Stromal cell of bone marrow (primary cell): ENCODE results near the gene FAAP100.
A peak's percentile ranks its signal among the peaks of the same experiment; 100 is the strongest.

ENCODE experiments used
- DNase-seq: peaks from one replicate; pipeline ENCODE4 v3.0.0-alpha.2; 2012; ENCODE audit warnings: low read depth

The FAAP100 gene

GRCh38 chr17:81577278-81578000, 25.3 kb upstream of the FAAP100 start:
- DNase-seq, result no peak

- DNase-seq, result peak; percentile 61
Observed at GRCh38 chr17:81576621-81577277, 24.6 kb upstream of the FAAP100 start.

GRCh38 chr17:81575836-81576235, 23.7 kb upstream of the FAAP100 start:
- no peak for DNase-seq

GRCh38 chr17:81574643-81574956, 22.4 kb upstream of the FAAP100 start:
- DNase-seq, result no peak

DNA sequence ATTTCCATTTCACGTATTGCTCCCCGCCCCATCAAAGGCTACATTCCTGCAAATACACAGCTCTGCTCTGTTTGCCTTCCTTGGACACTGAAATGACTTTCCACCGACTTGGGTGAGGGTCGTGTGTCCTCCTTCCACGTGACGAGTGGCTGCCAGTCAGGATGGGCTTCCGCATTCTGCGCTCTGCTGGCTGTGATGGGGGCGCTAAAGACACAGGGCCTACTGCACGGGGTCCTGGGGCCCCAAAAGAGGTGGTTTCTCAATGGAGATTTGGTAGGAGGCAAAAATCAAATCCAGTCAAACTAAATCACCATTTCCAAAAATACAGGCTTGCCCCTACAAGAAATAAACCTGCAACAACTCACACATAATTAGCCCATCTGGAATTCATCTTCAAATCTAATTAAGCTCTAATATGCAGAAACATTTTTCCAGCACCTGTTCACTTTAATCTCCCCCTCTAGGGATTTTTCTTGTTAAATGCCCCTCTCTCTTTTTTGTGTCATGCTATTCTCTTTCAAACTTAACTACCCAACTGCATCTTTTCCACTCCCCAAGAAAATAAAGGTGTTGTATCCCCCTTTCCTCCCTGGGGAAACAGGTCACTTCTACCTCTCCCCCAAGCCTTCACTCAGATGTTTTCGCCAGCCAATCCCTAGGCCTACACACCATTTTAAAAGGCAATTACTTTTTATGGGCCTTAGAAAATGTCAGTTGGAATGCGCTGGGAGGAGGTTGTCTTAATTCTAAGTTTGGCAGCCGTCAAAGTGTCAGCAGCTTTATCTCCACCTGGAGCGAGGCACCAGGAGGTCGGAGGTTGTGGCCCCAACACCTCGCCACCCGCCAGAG, 21.9 kb upstream of the FAAP100 start:
- DNase-seq, result no peak

- DNase-seq, result no peak
Observed at GRCh38 chr17:81572563-81573168, 20.5 kb upstream of the FAAP100 start.

- DNase-seq, result no peak
Observed at GRCh38 chr17:81570964-81571363, 18.8 kb upstream of the FAAP100 start.

DNA sequence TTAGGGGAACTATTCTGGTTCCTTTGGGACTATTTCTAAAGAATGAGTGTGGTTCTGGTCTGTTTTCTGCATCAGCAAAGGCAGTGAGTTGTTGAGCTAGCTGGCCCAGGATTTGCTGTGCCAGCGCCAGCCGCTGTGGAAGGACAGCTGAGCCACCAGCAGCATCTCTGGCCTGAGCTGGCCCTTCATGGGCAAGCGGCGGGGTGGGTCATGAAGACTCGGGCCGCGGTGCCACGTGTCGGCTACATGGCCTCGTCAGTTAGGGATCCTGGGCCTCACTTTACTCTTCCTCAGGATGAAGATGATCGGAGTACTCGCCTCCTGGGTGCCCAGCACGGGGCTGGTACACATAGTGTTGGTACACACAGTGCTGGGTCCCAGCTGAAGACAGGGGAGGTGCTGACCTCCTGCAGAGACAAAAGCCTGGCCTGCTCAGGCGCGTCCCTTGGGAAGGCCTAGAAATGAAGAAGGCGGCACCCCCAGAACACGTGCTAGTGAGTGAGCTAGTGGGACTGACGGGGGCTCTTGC, 17.9 kb upstream of the FAAP100 start:
- DNase-seq, result no peak

DNA sequence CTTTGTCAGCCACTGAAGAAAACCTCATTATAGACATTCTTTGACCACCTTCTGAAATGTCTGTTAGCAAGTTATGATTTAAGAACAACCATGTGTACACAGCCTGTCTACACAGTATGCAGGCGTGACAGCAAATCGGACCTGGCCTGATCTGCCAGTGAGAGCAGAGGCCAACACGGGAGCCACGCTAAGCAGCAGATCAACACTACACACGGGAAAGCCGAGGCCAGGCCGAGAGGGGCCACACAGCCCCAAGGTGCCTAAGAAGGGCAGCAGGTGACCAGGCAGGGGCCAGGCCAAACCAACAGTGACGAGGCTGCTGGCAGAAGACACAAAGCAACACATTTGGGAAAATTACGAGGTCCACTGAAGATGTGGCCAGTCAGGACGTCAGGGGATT, 16.3 kb upstream of the FAAP100 start:
- no peak for DNase-seq

DNA sequence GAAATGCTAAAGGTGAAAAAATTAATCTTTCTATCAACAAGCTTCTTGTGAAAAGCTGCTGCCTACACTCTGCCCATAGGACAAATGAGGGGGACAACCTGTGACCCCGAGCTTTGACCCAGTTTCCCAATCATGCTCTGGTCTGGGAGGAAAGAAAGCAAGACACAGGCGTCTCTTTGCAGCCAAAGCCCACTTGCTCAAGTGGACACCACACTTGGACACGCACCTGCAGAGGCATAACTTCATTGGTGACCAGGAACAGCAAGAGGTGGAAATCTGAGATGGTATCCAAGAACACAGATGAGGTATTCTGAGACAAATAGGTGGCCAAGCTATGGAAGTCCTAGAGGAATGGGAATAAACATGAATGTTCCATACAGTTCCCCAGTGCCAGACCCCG, 15.0 kb upstream of the FAAP100 start:
- no peak for DNase-seq

- peak; percentile 91 for DNase-seq
Observed at GRCh38 chr17:81566461-81567126, 14.4 kb upstream of the FAAP100 start.

- DNase-seq, result no peak
Observed at GRCh38 chr17:81565231-81565630, 13.1 kb upstream of the FAAP100 start.

DNA sequence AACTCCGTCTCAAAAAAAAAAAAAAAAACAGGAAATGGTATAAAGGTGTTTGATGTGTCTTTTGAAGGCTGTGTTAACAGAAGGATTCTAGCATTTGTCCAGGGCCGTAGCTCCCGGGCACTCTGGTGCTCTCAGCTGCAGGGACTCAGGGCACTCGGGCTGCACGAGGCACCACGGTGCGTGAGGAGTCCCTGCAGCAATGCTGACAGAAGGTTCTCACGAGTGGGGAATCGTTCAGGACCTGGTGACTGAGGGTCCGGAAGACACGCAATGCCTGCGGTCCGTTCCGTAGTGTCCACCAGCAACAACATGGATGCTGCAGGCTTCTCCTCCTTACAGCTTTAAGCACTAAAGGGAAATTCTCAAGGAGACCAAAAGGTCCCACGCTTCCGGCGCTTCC, 12.6 kb upstream of the FAAP100 start:
- DNase-seq, result no peak

DNA sequence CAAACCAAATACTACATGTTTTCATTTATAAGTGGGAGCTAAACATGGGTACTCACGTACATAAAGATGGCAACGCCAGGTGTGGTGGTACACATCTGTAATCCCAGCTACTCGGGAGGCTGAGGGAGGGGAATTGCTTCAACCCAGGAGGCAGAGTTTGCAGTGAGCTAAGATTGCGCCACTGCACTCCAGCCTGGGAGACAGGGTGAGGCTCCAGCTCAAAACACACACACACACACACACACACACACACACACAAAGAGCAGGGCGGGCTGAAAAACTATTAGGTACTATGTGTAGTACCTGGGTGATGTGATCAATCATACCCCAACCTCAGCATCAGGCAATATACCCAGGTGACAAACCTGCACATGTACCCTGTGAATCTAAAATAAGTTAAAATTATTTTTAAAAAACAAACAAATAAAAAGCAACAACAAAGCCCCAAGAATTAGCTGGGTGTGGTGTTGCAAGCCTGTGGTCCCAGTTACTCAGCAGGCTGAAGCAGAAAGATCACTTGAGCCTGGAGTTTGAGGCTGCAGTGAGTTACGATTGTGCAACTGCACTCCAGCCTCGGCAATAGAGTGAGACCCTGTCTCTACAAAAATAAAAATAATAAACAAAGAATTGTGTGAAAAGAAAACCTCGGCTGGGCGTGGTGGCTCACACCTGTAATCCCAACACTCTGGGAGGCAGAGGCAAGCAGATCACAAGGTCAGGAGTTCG, 11.9 kb upstream of the FAAP100 start:
- peak; percentile 72 for DNase-seq

DNA sequence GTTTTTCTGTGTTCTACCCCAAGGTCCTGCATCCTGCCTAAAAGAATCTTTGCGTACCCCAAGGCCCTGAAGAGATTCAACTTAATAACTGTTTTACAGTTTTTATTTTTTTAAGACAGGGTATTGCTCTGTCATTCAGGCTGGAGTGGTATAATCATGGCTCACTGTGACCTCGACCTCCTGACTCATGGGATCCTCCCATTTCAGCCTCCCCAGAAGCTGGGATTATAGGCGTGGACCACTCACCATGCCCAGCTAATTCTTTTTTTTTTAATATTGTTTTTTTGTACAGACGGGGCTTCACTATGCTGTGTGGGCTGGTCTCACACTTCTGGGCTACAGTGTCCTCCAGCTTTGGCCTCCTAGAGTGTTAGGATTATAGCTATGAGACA, 9.3 kb upstream of the FAAP100 start:
- DNase-seq, result peak; percentile 68

DNA sequence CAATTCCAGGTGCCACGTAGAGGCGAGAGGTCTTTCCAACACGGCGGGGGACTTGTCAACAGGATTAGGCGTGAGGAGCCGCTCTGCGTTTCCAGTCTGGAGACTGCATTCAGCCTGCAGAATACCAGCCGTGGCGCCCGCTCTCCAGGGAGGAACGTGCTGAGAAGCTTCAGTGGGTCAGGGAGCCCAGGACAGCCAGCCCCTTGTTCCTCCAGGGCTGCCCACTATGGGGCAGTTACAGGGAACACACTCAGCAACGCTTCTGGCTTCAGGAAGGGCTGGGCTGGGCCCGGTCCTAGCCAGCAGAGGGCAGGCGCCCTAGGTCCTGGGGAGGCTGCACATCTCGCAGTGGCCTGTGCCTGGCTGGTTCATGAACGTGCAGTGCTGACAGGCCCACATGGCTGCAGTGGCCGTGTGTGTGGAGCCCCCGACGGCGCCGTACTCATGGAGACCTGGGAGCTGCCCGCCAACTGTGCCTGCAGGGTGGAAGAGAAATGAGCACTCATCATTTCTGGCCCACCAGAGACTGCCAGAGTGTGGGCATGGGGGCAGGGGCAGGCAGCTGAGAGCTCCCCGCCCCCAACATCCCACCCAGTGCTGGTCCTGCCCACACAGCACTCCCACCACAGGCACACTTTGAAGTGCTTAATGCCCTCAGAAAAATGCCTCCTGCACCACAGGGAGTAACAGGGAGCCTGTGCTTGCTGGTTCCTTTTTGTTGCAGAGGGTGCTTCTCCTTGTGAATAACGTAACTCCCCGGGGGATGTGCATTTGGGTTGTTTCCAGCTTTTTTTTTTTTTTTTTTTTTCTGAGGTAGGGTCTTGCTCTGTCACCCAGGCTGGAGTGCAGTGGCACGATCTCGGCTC, 7.0 kb upstream of the FAAP100 start:
- DNase-seq, result no peak

- DNase-seq, result no peak
Observed at GRCh38 chr17:81558115-81558468, 5.9 kb upstream of the FAAP100 start.

DNA sequence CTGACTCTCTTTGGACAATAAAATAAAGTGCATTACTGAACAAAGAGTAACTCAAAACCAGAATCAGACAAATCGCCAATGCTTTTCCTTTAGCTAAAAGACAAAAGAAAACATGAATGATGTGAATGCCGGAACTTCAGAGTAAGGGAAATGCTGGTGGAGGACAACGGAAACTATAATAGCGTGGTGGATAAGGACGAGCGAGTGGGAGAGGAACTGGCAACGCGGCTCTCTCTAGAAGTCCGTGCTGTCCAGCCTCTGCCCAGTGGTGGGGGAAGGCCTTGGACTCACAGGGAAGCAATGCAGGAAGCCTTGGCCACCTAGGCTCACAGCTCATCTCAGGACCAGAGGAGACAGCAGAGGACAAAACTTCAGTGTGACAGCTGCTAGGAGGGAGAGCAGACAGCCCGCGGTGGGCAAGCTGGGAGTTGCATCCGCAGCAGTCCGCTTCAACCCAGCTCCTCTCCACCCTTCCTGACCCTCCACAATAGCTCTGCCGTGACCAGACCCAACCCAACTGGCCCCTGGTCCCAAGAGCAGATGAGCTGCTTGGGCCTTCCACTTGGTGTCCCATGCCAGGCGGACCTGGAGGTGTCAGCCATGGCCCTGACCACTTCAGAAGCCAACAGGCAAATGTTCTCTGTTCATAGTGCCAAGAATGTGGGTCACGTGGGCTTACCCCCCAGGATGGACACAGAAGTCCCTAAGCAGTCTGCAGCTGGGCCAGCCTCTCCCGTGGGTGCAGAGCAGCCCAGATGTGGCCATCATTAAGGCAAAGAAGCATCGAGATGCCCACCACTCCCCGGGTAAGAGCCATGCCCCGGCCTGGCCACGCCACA, 5.3 kb upstream of the FAAP100 start:
- no peak for DNase-seq

GRCh38 chr17:81556863-81557262, 4.7 kb upstream of the FAAP100 start:
- DNase-seq, result no peak
